ENCODE data around the gene TBC1D7.
"Not testable (repeated sequence)": the region's sequence is repeated elsewhere in the genome, so short reads cannot be mapped to it uniquely, and the experiment has no call there.

TBC1D7 gene

DNA sequence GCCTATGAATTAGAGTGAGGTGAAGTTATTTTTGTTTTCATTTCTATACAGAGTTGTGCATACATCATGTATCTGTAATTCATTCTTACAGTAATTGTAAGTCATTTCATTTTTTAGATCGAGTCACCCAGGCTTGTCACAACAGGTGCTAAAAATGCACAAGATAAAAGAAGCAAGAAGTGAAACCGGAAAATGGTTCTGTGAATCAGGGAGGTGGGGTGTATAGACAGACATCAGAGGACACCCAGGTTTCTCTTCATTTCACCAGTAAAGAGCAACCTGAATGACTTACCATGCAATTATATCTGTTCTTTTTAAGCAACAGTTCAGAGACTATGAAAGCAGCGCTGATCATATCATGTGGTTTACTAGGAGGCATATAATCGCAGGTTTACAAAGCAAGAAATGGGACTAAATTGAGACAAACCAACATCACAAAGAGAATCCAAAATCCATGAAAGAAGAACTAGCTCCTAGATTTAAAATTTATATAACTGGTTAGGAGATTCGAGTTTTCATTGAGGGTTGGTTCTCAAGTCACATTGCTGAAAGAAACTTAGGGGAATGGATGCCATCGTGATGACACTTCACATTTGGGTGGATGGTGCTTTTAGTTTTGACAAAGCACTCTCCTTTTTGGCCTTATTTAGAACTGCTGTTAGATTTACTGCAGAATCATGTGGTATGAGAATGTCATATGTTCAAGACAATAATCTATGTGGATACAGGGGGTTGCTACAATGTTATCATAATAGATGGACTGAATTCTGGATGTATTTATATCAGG lies 27.9 kb upstream of the TBC1D7 start:
- DNase-seq: no peak

DNA sequence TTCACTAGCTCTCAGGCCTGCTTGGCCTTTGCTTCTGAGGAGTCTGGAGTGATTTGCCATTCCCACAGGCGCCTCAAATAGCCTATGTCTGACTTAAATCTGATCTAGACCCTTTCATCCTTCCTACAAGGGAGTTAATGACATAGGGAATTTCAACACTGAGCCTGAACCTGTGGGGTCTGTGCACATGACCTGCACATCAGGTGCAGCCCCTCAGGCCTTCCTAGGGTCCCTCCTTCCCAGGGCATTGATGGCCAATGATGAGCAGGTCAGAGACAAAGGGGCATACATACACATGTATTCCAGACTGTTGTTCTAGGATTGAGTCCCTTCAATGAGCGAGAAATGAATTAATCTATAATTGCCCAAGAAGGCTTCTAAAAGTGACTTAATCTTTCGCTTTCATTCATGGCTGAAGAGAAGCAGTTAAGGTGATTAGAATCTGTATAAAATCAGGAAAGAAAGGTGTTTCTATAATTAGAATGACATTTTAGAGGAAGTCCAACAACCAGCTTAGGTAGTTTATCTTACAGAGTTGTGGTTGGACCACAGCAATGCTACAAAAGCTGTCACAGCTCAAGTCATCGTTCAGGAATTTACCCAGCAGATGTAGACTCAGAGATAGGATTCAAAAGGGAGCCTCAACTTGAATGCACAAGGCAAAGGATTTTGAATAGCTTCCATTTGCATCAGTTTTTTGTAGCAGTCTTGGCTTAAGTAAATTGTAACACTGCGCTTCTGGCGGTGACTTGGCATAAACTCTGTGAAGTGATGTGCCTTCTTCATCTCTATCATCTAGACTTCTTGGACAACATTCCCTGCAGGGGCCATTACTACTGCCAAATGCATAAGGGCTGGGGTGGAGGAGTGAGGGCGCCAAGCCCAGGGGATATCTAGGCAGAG lies 27.0 kb upstream of the TBC1D7 start:
- DNase-seq: no peak

DNA sequence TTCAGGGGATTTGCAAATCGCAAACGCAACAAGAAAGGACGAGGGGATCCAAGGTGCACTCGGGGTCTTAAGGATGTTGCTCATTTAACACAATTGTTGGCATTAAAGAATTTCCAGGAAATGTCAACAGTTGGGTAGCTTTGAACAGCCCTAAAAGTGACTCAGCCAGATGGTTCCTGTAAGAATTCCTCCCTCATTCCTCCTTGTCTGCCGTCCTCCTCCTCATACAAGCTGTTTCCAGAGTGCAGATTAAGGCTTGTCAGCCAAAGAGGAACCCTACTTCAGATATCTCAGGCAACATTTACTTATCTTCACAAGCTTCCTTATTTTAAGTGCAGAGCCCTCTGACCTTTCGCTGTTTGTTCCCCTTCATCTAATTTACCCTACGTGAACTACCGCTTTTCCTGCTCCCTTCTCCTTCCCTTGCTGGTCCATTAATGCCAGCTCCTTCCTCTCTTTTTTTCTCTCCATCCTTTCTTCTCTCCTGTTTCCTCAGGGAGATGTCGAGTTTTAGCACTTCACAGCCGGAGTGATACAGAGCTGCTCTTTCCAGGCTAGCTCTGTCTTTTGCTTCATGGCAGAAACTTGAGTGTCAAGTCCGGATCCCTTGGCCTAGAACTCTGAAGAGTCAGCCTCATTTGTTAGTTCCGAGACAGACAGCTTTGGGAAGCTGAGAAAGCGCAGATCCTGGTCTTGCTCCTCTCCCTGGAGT lies 26.1 kb upstream of the TBC1D7 start:
- DNase-seq: no peak

DNA sequence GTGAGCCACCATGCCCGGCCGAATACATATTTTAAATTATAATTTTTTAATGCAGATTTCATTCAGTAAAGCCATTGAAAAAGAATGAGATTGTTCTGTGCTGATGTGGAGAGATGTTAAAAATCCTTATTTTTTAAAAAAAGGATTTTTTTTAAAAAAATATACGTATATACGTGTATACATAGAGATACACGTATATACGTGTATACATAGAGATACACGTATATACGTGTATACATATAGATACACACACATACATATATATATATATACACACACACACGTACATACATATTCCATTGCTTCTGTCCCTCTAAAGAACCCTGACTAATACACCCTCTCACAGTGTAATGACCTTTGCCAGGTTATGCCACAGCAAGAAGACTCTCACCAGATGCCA lies 23.8 kb upstream of the TBC1D7 start:
- no peak for DNase-seq

DNA sequence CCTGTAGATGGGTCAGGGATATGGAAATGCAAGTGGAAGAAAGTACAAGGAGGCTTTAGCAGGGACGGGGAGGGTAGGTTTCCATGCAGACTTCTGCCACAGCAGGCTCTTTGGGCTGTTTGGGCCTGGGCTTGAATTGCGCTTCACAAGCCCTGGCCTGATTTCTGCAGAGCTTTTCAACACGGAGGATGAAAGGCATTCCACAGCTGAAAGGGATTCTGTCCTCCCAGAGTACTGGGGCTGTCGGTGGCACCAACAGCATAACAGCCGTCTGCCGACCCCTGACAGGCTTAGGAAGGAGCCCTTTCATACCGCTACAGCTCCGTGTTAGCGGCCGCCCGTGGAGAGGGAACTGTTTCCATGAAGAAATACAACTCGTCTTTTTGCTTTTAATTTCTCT lies 22.9 kb upstream of the TBC1D7 start:
- DNase-seq: no peak

DNA sequence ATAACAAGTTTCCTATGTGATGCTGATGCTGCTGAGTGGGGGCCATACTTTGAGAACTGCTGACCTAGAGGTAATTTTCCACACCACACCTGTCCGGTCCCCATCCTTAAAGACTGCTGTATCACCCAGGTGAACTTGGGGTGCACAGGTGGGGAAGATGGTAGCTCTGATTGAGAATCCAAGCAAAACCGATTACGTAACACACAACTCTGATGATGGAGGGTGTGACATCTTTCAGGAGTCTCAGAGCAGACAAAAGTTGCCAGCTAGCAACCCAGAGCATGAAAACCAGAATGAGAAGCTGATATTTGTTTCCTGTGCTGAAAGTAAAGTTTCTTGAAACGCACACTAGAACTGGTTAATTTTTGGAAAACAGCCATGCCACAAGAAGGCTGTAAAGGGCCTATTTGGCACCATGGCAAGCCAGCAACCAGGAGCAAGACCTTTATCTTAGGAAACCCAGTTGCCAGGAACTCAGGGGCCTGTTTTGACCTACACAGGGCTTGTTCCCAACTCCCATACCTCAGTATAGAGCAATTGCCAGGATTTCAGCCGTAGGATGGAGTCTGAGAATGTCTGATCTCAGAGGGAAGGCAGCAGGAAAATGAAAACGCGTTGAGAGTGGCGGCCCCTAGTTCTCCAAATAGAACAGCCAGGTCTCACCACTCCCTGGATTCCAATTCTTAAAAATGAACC lies 21.6 kb upstream of the TBC1D7 start:
- no peak for DNase-seq

DNA sequence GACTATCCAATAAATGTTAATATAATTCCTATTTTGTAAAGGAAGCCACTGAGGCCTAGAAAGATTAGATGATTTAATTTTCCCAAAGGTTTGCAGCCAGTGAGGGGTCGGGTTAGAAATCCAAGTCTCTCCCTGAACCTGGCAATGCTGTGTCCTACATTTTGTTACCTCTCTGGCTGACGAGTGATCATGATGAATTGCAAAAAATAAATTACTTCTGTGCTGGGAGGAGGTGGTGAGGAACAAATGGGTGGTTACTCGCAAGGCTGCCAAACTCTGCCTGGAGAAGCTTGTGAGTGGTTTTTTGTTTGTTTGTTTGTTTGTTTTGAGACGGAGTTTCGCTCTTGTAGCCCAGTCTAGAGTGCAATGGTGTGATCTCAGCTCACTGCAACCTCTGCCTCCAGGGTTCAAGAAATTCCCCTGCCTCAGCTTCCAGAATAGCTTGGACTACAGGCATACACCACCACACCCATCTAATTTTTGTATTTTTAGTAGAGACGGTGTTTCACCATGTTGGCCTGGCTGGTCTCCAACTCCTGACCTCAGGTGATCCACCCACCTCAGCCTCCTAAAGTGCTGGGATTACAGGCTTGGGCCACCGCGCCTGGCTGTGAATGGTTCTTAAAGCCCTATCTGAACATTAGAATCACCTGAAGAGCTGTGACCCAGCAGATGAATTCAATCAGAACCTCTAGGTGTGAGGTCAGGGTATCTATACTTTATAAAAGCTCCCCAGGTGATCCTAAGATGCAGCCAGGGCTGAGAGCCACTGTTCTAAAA lies 20.2 kb upstream of the TBC1D7 start:
- DNase-seq: no peak

DNA sequence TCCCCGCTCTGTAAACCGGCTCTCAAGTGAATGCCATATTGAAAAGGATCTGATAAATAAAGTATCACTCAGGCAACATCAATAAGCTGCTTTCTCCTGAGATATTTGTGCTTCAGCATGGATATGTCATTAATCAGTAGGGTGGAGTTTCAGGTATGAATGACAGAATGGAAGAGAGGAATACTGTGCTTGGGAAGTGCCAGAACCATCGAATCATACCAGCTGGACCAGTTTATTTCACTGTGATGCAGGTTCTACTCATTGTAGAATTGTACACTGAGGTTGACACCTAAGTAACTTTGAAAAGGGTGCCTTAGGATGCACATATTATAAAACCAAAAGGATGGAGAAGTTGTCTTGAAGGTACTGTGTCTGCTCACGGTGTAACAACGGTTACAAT lies 17.9 kb upstream of the TBC1D7 start:
- DNase-seq: no peak

DNA sequence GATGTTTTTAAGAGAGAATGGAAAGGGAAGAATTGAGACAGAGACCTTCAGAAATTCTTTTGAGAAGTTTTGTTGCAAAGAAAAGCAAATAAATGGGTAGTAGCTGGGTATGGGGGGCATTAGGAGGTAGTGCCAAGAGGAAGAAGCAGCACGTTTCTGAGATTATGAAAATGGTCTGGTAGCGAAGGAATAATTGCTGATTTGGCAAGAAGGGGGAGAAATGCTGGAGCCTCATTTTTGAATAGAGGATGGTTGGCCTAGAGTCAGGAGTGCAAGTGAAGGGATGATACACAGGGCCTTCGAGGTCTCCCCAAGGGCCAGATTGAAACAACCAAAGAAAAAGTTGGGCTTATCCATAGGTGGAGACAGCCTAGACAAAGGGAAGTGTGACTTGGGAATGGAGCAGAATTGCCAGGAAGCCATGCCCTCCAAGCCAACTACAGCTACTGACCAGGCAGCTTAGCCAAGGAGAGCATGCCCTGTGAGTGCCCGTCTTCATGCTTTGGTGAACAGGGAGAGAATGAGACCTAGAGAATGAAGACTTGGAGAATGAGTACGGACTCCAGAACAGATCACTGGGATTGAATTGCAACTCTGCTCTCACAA lies 14.2 kb upstream of the TBC1D7 start:
- no peak for DNase-seq

DNA sequence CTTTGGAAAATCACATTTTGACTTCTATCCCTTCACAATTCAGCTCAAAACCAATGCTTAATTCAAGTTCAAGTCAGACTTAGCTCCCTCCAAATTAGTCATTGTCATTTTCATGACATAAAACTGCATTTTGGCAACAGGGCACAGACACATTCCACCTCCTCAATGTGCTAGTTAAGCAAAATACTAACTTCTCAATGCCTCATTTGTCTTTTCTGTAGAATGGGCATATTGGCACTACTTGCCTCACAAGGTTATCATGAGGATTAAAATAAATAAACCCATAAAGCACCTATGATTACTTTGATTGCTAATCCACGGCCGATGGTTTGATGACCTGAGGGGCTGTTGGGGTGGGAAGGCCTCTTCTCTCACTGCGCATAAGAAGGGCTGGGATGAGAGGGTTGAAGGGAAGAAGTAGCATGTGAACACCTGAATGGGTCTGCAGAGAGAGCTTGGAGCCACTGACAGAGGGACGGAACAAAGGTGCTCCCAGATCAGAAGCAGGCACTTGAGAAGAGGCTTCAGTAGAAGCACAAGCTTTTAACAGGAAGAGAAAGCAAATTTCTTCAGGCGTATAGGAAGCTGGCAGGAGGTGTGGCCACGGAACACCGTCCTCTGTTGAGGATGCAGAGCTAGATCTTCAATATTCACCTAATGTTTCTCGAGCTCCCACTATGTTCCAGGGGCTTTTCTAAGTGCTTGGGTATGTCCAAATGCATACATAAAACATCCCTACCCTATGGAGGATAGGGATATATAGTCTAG lies 11.7 kb upstream of the TBC1D7 start:
- DNase-seq: no peak

DNA sequence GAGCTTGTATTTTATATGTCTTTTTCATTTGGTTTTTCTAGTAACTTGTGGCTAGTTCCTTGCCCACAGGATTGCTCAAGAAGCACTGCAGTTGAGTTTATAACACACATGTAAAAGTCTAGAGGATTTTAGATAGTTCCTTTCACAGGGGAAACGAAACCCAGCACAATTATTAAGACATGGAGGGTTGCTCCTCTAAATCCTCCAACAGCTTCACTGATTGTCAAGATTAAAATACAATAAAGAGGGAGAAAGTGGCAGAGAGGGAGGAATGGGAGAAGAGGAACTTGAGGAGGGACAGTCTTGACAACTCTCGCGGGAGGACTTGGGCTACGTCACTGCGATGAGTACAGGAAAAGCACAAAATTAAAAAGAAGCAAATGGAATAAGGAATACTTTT lies 9.7 kb upstream of the TBC1D7 start:
- no peak for DNase-seq

DNA sequence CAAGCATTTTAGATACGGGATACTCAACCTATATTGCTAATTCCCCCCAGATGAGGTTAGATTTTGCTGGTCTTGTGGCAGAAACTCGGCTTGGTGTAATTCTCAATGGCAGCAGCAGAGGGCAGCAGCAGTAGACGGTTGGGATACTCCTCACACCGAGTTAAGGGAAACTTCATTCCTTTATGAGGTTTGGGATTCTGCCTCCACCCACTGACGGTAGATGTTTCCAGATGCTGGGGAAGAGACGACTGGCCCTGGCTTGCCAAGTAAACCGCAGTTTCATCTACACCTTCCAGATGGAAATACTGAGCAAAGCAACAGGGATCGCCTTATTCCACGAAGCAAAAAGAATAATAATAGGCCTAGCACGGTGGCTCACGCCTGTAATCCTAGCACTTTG lies 8.2 kb upstream of the TBC1D7 start:
- peak; percentile 93 for DNase-seq

DNA sequence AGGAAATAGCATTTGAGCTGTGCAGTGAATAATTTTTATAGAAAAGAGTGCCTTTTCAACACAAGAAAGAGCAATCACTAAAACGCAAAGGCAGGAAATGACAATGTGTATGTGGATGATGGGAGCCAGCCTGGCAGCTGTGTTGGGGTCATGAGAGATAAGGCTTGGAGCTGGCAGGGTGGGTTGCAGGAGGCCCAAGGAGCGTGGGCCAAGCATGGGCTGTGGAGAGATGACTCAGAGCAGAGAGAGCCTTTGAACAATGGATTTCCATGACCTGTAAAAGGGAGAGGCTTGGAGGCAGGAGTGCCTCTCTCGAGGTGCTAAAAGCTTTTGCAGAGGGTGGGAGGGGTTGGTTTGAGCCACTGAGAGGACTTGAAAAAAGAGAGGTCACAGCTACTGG lies 6.6 kb upstream of the TBC1D7 start:
- DNase-seq: no peak

DNA sequence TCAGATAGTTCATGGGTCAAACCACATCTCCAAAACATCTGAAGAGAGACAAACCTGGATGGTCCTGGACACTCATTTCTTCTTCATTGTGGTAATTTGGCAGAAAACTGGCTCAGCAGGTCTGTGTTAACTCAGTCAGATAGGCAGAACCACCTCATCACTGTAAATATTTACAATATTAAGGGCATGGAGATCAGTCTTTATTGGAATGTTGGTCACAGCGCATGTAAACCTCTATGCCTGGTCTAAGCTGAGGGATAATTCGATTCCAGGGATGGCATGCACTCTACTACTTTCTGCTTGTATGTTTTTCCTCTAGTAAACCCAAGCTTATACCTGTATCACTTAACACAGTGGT lies 4.0 kb upstream of the TBC1D7 start:
- no peak for DNase-seq

DNA sequence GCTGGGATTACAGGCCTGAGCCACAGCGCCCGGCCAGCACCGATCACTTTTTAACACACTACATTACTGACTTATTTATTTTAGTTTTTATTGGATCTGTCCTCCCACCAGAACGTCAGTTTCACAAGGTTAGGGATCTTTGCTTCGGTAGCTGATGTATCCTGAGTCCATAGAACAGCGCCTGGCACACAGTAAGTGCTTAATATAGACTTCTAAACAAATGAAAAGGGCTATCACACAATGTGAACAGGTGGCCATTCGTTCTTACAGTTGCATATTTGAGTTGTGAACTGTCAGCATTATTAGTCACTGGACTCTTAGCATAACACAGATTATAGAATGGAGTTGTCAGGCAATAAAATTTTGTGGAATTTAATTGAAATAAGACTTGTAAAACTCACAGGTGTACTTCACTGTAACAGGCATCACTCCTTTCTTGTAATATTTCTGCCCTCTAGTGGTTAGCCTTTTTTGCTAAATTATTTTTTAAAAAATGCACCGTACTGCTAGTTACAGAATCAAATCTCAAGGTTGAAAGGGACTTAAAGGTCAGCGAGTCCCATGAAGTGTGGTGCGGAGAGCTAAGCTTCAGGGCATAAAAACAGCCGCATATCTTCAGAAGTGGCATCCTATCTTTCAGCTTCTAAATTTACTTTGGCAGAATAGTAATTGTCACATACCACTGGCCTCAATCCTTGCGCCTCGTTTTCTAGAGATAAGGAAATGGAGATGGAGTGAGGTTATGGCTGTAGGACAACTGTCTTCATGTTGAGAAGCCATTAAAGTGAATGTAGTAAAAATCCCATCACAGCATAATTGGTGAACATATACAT lies 3.4 kb upstream of the TBC1D7 start:
- DNase-seq: no peak

DNA sequence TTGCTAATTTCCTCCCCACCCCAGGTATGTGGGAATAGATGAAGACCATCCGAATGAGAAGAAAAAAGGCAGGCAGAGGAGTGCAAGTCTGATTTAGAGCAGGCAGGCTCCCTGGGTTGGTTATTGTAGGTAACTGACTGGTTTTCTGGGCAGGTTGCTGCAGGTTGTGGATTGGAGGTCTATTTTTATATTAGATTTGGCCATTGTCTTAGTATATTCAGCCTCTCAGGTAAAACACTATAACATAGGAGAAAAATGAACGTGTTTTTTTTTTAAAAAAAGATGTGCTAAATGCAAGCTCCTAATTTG lies 492 bp upstream of the TBC1D7 start:
- DNase-seq: no peak

DNA sequence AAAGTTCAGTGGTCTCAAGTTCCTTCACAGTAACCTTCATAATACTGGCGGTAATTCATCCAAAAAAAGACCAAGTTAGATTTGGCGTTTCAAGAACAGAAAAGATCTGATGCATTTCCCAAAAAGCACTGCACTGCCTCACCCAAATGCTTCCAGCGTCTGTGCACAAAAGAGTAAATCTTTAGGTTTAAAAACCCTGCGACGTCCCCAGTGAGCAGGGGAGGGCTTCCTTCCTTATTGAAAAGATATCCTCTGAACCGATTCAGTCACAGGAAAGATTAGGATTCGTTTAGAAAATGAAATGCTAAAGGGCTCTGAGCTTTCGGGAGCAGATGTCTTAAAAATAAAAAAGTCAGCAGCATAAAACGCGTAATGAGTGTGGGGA lies 654 bp downstream of the TBC1D7 start:
- DNase-seq: no peak

DNA sequence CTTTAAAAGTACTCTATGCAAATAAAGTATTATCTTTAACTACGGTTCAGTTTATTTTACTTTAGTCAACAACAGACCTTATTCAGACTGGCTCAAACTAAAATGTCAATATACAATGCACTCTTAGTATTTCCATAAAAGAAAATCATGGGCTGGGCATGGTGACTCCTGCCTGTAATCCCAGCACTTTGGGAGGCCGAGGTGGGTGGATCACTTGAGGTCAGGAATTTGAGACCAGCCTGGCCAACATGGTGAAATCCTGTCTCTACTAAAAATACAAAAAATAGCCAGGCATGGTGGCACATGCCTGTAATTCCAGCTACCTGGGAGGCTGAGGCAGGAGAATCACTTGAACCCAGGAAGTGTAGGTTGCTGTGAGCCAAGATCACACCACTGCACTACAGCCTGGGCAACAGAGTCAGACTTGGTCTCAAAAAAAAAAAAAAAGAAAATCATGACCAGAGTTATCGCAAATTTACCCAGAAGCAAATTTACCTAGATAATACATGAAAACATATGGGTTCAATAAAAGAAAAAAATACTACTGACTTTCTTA lies 2.2 kb downstream of the TBC1D7 start:
- DNase-seq: not testable (repeated sequence)

DNA sequence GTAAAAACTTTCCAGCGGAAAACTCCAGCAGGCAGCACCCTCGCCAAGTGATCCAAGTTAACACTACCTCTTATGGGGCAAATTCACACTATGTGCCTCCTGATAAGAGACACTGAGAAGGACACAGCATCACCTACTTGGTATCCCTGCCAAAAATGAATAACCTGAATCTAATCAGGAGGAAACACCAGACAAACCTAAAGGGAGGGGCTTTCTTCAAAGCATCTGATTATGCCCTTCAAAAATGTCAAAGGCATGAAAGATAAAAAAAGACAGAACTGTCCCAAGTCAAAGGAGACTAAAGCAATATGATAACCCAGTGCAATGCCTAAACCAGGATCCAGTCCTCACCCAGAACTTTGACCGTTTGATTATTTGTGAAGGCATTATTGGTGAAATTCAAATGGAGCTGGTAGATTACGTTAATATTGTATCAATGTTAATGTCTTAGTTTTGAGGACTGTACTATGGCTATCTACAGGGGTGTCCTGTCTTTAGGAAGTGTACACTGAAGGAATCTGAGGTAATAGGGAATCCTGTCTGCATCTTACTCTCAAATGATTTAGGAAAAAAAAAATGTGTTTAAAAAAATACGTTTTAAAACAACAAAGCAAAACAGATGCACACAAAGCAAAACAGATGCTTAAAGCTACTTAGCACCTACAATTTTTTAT lies 8.3 kb downstream of the TBC1D7 start:
- DNase-seq: no peak

Measured in activated CD8-positive, alpha-beta memory T cell treated with anti-CD3 and anti-CD28 coated beads, Interleukin-2, amount 50 U/mL, for 48 hours (primary cell).